ENCODE measurements around the gene FCHSD1. TPM values are rescaled to one million over a fixed set of nuclear protein-coding genes. Genes with fewer than 3 reads are reported as not detected.

Gene FCHSD1
- total RNA-seq, 1 donor from 2014 or later: 38.5 TPM

DNA sequence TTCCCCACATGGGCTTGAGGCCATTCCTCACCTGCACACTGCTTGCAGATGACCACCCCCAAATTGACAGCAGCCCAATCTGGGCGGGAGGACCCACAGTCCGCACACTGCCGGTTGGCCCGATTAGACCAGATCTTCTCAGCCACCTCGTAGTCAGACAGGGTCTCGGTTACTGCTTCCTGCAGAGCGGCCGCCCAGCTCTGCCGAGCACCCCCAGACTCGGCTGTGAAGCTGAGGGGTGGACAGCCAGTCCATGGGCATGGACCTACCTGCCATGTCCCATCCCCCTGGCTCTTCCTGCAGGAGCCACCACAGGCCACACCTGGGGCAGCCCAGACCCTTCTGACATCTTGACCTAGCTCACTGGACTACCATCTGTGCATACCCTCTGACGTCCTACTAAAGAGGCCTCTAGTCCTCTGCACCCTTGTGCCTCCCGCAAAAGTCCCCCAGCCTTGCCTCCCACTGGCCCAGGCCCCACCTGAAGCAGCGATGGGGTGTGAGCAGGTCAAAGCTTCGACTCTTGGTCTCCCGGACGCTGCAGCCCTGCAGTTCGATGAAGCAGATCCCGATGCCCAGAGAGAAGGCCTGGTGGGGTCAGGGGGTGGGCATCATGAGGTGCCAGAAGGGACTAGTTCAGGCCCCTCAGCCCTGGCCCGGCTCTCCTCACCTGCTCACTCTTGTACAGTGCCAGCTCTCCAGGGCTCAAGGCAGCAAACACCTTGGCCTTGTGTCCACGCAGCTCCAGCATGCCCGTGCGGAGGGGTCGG lies 21.0 kb upstream of the FCHSD1 start:
- Histone ChIP-seq H3K27me3 (ENCODE audit: control insufficient read depth, insufficient read depth, low read length) (no peaks in the 10 kb centered on the region), H3K36me3 (ENCODE audit: control insufficient read depth, insufficient read depth, low read length) (no peaks in the 10 kb centered on the region), H3K4me3 (ENCODE audit: low read depth, low read length) (no peak overlapping the region)
- TF ChIP-seq, protein P1, sequence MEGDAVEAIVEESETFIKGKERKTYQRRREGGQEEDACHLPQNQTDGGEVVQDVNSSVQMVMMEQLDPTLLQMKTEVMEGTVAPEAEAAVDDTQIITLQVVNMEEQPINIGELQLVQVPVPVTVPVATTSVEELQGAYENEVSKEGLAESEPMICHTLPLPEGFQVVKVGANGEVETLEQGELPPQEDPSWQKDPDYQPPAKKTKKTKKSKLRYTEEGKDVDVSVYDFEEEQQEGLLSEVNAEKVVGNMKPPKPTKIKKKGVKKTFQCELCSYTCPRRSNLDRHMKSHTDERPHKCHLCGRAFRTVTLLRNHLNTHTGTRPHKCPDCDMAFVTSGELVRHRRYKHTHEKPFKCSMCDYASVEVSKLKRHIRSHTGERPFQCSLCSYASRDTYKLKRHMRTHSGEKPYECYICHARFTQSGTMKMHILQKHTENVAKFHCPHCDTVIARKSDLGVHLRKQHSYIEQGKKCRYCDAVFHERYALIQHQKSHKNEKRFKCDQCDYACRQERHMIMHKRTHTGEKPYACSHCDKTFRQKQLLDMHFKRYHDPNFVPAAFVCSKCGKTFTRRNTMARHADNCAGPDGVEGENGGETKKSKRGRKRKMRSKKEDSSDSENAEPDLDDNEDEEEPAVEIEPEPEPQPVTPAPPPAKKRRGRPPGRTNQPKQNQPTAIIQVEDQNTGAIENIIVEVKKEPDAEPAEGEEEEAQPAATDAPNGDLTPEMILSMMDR (IDR thresholded peaks at IDR 0.05; ENCODE audit: insufficient read depth, low read length, poor library complexity, severe bottlenecking): no peak
- DNase-seq (ENCODE audit: low read depth): no peak

DNA sequence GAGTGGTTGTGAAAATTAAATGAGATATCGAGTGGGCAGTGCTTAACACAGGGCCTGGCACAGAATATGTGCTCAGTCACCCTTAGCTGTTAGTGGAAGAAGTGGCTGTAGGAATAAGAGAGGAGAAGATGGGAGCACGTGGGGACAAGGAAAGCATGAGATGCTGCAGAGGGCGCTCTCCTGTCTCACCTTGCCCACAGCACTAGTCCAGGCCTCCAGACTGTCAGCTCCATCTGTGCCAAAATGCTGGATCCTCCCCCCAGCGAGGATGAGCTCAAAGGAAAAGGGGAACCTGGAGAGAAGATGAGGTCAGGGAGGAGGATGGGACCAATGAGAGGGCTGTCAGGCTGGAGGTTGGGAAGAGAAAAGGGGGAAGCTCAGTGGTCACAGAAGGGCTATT lies 18.3 kb upstream of the FCHSD1 start:
- Histone ChIP-seq H3K27me3 (ENCODE audit: control insufficient read depth, insufficient read depth, low read length) (no peaks in the 10 kb centered on the region), H3K36me3 (ENCODE audit: control insufficient read depth, insufficient read depth, low read length) (no peaks in the 10 kb centered on the region), H3K4me3 (ENCODE audit: low read depth, low read length) (no peak overlapping the region)
- no peak for DNase-seq (ENCODE audit: low read depth)
- TF ChIP-seq, protein P1 (IDR thresholded peaks at IDR 0.05; ENCODE audit: insufficient read depth, low read length, poor library complexity, severe bottlenecking): no peak

DNA sequence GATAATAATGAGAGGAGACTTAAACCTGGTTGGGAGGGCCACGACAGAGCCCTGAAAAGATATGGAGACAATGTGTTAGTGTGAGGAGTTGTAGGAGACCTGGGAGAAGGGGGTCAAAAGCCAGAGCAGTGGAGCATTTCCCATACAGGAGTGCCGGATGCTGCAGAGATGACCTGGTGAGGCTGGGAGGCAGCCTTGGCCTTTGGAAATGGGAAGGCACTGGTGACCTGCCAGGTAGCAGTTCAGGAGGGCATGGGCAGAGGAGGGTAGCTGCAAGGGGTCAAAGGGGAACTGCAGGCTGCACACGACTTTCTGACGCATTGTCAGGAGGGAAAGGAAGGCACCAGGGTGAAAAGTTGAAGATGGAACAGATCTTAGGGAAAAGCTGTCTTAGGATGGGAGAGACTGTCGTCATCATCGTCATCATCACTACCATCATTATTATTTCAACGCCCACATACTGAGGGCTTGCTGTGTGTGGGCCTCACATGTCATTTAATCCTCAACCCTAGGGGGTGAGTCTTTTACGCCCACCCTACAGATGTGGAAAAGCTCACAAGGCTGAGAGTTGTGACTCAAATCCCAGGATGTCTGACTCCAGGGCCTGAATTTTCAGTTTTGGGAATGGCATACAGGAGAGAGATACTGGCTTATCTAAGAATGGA lies 17.5 kb upstream of the FCHSD1 start:
- H3K4me3 ChIP-seq (ENCODE audit: low read depth, low read length): no peak overlapping the region
- TF ChIP-seq, protein P1 (IDR thresholded peaks at IDR 0.05; ENCODE audit: insufficient read depth, low read length, poor library complexity, severe bottlenecking): no peak
- no peaks in the 10 kb centered on the region for H3K36me3 ChIP-seq (ENCODE audit: control insufficient read depth, insufficient read depth, low read length)
- H3K27me3 ChIP-seq (ENCODE audit: control insufficient read depth, insufficient read depth, low read length): no peaks in the 10 kb centered on the region
- no peak for DNase-seq (ENCODE audit: low read depth)

DNA sequence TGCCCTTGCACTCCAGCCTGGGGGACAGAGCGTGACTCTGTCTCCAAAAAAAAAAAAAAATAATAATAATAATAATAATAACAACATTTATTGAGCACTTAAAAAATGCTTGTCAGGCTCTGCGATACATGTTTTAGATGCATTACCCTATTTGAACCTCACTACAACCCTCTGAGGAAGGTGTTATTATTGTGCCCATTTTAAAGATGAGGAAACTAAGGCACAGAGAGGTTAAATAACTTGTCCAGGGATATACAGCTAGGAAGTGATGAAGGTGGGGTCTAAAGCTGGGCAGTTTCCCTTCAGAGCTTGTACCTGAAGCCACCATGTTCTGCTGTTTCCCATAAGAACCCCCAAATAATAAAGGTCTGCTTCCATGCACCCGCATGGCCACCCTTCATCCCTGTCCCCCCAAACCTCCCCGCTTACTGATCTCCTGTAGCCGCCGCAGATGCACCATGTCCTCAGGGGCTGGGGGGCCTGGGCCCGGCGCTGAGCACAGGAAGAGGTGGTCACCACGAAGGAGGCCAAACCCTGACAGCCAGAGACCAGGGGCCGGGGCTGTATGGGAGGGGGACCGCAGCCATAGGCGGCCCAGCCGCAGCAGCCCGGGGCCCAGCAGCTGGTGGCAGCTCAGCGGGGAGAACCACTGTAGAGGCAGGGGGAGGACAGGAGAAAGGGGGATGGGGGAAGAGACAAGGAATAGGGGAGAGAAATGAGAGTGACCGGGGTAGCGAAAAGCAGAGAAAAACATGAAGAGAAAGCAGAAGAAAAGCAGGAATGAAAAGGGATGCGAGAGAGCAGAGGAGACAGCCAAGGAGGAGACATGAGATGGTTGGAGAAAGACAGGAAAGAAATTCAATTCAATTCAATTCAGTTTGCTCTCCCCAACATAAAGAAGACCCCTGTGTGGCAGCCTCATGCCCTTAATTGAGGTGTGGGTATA lies 15.1 kb upstream of the FCHSD1 start:
- Histone ChIP-seq H3K36me3 (ENCODE audit: control insufficient read depth, insufficient read depth, low read length) (no peaks in the 10 kb centered on the region), H3K4me3 (ENCODE audit: low read depth, low read length) (no peak overlapping the region), H3K27me3 (ENCODE audit: control insufficient read depth, insufficient read depth, low read length) (no peaks in the 10 kb centered on the region)
- DNase-seq (ENCODE audit: low read depth): no peak
- TF ChIP-seq, protein P1 (IDR thresholded peaks at IDR 0.05; ENCODE audit: insufficient read depth, low read length, poor library complexity, severe bottlenecking): no peak

DNA sequence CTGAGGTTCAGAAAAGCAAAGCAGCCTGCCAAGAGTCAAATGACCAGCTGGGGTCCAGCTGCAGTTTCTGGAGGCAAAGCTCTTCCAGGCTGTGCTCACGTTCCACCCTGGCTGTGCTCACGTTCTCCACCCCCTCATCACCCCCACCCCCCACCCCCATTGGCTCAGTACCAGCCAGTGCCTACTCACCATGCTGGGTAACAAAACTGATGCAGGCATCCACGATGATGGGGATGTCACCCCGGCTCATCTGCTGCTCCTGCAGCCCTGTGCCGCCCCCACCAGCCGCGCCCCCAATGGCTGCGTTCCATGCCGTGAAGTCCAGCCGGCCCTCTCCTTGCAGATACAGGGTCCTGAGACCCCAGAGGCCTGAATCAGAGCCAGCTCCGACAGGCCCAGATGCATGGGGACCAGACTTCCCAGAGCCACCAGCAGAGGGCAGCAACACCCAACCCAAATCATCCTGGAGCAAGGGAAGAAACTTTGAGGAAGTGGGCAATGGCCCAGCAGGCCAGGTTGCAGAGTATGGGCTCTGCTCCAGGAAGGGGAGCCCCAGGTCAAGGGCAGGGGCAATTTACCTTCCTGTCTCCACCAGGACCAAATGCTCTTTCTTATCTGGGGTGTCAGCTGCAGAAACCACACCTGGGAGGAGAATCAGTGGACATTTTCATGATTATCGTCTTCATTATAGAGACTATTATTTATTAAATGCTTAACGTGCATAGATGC lies 13.7 kb upstream of the FCHSD1 start:
- Histone ChIP-seq H3K27me3 (ENCODE audit: control insufficient read depth, insufficient read depth, low read length) (no peaks in the 10 kb centered on the region), H3K36me3 (ENCODE audit: control insufficient read depth, insufficient read depth, low read length) (no peaks in the 10 kb centered on the region), H3K4me3 (ENCODE audit: low read depth, low read length) (no peak overlapping the region)
- DNase-seq (ENCODE audit: low read depth): no peak
- TF ChIP-seq, protein P1 (IDR thresholded peaks at IDR 0.05; ENCODE audit: insufficient read depth, low read length, poor library complexity, severe bottlenecking): peak; percentile 90
